ENCODE results near the gene TMEM151A.
"Not testable (repeated sequence)": the region's sequence is repeated elsewhere in the genome, so short reads cannot be mapped to it uniquely, and the experiment has no call there.

TMEM151A gene

DNA sequence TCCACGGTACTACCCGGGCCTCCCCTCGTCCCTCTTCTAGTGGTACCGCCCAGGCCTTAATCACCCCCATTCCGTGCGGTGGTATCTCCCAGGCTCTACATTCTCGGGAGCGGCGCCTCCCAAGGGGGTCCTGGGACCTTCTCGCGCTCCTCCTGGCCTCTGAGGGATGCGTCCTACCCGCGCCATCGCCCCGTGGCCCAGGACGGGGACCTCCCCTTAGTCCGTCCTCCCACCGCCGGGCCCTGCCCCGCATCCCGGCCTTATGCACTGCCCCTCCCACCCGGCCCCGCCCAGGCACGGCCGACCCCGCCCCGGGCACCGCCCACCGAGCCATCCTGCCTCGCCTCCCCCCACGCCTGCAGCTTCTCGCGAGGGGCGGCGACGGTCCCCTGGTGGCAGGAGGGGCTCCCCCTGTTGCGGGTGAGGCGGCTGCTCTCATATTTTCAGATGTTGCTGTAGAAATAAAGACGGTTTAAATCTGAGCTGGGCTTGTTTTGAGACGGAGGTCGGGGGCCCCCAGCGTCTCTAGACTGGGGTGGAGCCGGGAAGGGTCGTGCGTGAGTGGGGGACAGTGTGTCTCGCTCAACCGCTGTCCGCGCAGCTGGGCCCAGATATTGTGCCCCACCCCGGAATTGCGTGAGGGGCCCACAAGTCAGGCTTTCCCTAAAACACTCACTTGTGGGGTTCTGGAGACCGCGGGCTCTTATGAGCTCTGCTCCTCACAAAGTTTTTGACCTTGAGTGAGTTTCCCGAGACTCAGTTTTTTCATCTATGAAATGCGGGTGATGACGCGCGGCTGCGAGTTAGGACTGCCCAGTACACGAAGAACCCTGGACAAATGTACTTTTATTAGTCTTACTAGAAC lies 24.1 kb upstream of the TMEM151A start:
- peak; percentile 88 for DNase-seq

DNA sequence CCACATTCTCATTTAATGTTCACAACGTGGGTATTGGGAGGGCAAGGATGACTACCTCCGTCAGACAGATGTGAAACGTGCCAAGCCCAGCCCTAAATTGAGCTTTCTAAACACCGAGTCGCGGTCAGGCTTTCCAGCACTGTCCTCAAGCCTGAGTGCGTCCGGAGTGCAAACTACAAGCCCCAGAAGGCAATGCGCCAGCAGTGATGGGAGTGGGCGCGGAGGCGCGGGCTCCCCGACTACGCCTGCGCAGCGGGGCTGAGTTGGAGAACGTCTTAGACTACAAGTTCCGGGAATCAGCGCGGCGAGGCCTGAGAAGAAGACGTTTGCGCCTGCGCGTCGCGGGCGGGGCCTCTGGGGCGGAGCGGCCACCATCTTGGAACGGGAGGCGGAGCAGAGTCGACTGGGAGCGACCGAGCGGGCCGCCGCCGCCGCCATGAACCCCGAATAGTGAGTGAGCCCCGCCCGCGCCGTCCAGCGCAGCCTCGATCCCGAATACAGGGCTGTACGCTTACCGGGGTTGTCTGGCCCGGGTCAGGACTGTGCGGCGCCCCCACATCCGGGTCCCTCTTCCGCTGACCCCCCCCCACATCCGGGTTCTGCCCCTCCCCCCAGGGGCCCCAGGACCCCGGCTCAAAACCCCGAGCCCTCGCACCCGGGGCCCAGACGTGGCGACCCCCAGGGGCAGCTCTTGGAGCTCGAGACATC lies 23.3 kb upstream of the TMEM151A start, which contains the start of gene RAB1B:
TSS of gene RAB1B (plus strand) at position 396 of the 708 bp plus-strand sequence. CDS start at position 437, 41 bp downstream.
- peak; percentile 99 to 100 for DNase-seq

DNA sequence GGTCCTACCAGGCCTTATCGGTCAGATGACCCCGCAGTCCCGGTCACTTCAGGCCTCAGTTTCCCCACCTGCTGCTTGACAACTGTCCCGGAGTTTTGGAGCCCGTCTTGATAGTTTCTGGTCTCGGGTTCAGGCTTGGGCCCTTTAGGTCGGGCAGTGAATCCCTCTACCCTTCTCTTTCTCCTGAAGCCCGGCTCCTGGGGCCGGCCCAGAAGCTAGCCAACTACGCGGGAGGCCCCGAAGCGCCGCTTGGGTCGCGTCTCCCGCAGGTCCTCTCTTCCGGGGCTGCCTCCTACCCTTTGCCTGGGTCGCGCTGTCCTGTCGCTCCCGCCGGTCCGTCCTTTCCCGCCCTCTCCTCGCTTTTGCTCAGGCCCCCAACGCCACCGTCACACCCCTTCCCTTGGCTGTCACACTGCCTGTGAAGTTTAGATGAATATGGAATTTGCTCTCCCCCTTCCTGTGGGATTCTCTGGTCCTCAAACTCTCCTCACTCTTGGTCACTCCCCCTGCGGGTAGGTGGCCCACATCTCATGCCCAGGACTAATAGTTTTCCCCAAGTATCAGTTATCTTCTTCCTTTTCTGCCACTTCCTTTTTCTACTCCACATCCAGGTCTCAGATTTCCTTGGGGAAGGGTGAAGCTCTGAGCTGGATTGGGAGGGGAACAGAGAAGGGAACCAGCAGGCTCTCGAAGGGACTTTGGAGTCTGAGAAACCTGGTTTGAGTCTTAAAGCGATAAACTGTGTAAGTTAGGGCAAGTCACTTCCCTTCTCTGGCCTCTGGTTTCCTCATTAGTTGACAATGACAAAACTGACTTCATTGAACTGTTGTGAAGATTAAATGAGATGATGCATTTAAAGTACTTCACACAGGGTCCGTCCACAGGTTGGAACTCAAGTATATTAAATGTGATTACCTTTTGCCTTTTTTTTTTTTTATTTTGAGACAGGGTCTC lies 22.5 kb upstream of the TMEM151A start:
- peak in 1 of 2 experiments; percentile 36 for DNase-seq

DNA sequence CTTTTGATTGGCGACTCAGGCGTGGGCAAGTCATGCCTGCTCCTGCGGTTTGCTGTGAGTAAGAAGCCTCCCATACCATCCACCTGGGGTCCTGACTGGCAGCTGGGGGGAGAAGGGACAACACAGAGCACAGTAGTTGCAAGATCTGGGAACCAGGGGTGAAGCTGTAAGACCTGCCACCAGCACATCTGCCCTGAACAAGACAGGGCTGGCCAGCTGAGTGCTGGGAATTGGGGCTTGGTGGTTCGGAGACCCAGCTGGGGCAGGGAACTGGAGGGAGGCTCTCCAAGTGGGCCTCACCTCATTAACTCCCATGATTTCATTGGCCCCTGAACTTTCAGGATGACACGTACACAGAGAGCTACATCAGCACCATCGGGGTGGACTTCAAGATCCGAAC lies 19.9 kb upstream of the TMEM151A start:
- no peak for DNase-seq

DNA sequence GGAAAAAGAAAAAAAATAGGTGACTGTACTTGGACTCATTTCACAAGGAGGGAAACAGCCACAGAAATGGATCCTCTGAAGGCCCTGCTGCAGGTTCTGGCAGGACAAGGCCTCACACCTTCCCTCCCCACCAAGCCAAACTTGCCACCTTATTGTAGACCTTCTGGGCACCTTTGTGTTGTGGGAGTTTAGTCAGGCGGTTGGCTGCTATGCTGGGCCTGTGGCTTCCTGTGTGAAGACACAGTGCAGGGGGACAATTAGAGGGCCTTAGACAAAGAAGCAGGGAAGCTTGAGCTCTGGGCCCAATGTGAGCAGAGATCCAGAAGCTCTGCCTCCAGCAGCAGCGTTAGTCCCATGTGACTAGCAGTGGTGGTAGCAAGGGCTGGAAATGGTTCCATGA lies 19.1 kb upstream of the TMEM151A start:
- DNase-seq, result no peak

DNA sequence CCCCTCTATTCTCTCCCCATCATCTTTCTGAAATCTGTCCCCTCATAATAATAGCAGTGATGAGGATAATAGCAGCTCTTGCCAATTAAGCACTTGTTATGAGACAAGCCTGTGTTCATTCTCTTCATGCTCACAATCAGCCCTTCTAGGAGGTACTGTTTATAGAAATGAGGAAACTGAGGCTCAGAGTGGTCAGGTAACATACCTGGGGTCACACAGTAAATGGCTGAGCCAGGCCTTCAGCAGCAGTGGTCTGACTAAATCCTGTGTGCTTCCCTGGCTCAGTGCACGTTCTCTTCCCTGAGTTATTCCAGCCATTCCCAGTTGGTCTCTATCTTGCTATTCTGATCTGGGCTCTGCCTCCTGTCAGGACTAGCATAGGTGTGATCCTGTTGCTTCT lies 17.5 kb upstream of the TMEM151A start:
- no peak for DNase-seq

DNA sequence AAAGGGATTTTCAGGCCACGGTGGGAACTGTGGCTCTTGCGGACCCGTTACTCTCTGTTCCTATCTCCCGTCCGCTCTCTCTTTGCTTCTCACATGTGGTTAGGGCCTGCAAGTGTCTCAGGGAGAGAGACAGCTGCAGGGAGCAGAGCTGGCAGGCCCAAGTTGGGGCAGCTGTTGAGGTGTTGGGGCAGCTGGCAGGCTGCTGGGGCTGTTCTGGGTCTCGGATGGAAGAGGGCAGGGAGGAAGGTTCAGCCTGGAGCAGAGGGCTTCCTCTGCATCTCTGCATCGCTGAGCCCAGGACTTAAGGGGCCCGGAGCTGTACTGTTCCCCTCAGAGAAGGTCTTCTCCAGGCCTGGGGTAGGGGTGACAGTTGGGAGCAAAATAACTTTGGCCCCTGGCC lies 16.3 kb upstream of the TMEM151A start:
- no peak for DNase-seq

DNA sequence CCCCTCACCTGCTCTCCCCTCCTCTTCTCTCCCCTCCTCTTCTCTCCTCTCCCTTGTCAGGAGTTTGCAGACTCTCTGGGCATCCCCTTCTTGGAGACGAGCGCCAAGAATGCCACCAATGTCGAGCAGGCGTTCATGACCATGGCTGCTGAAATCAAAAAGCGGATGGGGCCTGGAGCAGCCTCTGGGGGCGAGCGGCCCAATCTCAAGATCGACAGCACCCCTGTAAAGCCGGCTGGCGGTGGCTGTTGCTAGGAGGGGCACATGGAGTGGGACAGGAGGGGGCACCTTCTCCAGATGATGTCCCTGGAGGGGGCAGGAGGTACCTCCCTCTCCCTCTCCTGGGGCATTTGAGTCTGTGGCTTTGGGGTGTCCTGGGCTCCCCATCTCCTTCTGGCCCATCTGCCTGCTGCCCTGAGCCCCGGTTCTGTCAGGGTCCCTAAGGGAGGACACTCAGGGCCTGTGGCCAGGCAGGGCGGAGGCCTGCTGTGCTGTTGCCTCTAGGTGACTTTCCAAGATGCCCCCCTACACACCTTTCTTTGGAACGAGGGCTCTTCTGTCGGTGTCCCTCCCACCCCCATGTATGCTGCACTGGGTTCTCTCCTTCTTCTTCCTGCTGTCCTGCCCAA lies 15.6 kb upstream of the TMEM151A start:
- DNase-seq, result no peak

DNA sequence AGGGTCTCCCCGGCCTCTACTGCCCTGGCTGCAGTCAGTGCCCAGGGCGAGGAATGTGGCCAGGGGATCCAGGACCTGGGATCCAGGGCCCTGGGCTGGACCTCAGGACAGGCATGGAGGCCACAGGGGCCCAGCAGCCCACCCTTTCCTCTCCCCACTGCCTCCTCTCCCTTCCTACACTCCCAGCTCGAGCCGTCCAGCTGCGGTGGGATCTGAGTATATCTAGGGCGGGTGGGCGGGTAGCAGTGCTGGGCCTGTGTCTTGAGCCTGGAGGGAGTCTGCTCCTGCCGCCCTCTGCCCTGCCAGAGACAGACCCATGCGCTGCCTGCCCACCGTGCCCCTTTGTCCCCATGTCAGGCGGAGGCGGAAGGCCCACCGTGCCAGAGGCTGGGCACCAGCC lies 15.1 kb upstream of the TMEM151A start:
- DNase-seq, result not testable (repeated sequence)

DNA sequence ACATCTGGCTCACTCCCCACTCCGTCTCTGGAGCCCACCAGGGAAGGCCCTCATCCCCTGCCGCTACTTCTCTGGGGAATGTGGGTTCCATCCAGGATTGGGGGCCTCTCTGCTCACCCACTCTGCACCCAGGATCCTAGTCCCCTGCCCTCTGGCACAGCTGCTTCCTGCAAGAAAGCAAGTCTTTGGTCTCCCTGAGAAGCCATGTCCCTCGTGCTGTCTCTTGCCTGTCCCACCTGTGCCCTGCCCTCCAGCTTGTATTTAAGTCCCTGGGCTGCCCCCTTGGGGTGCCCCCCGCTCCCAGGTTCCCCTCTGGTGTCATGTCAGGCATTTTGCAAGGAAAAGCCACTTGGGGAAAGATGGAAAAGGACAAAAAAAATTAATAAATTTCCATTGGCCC lies 14.6 kb upstream of the TMEM151A start:
- DNase-seq, result not testable (repeated sequence)

DNA sequence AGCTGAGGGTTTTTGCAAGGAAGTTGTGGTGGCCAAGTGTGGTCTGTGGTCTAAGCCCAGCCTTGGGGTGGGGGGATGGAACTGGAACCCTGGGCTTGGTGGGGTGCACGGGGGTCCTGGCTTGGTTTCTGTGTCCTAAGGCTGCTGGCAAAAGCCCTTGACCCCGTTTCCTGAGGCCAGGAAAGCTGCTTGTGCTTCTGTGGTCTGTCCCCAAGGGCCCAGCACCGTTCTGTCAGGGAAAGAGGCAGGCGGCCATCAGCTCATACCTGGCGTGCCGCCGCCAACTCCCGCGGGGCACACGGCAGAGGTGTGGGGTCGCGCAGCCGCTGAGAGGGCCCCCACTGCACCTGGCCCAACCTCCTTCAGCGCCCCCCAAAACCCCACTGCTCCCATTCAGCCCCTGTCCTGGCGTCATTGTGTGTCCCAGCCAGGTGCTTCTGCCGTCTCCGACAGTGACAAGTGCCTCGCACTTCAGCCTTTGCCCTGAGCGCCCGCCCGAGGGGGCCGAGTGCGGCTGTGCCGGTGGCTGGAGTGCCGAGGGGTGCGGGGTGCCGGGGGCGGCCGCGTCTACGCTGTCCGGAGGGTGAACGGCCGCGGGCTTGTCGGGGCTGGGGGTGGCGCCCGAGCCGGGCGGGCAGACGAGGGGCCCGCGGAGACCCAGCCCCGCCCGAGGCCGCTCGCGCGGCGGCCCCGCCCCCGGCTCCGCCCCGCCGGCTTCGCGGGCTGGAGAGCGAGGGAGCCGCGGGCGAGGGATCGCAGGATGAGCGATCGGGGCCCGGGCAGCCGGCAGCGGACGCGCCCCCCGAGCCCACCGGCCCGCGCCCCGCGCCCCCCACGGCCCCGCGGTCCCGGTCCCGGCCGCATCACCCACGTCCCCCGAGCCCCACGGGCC lies 14.0 kb upstream of the TMEM151A start, which contains the start of gene CNIH2:
TSS of gene CNIH2 (plus strand) at position 705 of the 892 bp plus-strand sequence. CDS start 282 bp downstream, outside the sequence.
- peak; percentile 34 to 54 for DNase-seq

DNA sequence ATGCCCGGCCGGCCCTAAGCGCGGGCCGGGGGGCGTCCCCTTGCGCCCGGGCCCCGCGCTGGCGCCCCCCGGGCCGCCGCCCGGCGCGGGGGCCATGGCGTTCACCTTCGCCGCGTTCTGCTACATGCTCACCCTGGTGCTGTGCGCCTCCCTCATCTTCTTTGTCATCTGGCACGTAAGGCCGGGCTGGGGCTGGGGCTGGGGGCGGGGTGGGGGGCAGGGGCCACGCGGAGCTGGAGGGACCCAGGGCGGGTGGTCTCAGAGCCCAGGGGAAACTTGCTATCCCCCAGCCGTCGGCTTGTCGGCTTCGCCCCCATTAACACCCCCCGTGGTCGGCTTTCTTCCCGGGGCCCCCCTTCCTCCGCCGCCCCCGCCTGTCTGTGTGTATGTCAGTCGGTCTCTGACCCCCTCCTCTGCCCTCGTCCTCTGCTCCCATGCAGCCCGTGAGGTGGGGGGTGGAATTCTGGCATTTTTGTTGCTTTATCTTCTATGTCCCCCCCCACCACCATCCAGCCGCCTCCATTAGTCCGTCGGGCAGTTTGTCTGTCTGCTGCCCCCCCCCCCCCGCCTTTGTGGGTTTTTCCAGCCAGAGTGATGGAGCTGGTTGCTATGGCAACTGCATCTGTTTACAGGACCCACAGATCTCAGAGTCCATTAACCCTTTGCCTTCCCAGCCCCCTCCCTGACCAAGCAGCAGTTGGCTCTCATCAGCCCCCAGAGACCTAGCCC lies 13.2 kb upstream of the TMEM151A start:
- DNase-seq, result no peak

DNA sequence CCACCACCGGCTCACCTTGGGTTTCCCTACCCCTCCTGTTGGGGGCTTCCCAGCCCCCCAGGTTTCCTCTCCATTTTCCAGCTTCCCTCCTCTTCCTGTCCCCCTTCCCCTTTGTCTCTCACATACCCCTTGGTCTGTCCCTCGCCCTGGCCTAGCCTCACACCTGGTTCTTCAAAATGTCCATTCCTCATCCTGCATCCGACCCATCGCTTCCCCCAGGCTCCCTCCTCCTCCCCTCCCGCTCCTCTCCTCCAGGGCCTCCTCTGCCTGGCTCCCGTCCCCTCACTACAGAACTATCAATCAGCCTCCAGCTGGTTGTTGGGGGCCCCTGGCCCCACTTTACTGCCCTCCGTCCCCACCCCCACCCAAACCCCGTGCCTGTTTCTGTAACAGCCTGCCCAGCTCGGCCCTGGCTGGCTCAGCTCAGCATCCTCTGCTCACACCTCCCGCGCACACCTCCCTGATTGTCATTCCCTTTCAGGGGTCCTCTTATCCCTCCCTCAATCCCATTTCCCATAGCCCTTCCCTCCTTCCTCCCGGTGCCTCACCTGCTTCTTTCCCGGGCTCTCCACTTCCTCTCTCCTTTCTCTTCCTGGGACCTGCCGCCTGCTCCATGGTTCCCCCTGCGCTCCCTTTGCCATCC lies 12.5 kb upstream of the TMEM151A start:
- no peak for DNase-seq

DNA sequence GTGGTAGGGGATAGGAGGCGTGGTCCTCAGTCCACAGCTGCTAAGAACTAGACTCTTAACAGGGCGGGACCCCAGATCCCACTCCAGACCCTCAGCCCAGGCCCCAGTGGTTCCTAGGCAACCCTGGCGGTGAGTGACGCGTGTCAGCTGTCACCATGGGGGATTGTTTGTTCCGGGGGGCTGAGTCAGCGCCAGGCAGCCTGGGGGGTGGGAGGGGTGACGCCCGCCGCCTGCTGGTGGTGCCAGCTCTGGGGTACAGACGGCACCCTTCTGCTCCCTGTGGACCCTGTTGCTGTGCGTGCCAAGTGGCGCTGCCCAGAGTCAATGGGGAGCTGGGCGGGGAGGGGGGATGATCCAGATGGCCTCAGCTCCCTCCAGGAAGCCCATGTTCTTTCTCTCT lies 11.3 kb upstream of the TMEM151A start:
- no peak for DNase-seq

DNA sequence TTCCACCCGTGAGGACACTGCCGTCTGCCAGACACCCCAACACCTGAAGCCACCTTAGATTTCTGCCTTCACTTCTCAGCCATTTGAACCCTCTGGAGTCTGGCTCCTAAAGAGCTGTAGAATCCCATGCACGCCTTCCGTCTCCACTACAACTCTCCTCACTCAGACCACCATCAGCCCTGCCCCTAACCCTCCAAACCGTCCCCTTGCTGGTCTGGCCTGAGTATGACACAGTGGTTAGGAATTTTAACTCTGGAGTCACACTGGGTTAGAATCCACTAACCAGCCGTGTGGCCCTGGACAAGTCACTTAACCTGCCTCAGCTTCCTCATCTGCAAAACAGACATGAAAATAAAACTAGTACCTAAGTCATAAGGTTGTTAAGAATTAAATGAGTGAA lies 10.7 kb upstream of the TMEM151A start:
- DNase-seq, result no peak

DNA sequence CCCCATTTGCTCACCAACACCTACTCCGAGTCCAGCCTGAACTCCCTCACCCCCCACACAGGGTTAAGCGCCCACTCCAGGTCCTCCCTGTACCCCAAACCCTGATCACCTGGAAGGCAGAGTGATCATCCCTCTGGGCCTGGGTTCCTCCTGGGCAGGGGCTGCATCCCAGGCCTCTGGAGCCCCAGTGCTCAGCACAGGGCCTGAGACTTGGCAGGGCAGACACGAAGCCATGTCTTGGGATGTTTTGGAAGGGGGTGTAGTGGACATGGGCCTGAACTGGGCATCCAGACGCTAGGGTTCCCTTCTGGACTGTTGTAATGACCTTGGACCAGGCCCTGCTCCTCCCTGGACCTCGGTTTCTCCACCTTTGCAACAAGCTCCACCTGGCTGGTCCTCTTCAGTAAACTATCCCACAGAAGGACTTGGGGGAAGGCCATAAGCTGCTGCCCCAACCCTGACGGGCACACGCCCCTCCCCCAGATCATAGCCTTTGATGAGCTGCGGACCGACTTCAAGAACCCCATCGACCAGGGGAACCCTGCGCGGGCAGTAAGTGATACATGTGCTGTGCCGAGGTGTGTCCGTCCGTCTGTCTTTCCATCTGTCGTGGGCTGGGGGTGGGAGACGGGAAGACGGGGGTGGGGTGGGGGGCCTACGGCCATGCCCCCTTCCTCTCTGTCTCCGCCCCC lies 9.8 kb upstream of the TMEM151A start:
- no peak for DNase-seq

DNA sequence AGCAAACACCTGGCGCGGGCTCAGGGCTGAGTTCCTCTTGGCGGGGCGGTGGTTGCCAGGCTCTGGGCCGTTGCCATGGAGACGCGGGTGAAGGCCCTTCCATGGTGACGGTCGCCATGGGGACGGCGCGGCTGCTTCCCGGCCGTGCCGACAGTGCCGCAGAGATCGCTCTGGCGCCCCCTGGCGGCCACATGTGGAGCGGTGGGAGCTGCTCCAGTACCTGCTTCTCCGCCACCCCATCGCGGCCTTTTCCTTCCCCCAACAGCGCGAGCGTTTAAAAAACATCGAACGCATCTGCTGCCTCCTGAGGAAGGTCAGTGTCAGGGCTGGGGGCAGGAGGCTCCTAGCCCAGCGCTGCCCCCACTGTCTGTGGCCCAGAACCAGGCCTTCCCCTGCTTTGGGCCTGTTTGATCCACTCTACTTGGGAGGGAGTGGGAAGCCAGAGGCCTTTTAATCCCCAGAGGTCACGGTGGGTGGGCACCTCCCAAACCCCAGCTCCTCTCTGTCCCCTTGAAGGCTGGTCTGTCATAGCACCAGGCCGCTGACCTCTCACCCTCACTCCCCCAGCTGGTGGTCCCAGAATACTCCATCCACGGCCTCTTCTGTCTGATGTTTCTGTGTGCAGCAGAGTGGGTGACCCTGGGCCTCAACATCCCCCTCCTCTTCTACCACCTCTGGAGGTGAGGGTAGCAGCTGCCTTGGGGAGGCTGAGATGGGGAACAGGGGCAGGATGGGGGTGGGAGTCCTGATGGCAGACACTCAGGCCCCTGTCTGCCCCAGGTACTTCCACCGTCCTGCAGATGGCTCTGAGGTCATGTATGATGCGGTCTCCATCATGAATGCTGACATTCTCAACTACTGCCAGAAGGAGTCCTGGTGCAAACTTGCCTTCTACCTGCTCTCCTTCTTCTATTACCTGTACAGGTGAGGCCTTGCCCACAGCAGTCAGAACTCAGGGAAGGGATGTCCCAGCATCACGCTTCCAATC lies 8.9 kb upstream of the TMEM151A start:
- peak; percentile 99 for DNase-seq

Data from activated CD4-positive, alpha-beta T cell treated with anti-CD3 and anti-CD28 coated beads, Interleukin-2, amount 50 U/mL, for 48 hours (primary cell).